ENCODE measurements around the gene GRM2.
A peak's percentile ranks its signal among the peaks of the same experiment; 100 is the strongest.

The GRM2 gene

GRCh38 chr3:51711352-51712037 lies 4.6 kb downstream of the GRM2 start:
- no peak overlapping the region for H3K27ac ChIP-seq
- peak; percentile 40 for DNase-seq (ENCODE audit: low spot score)
- TF ChIP-seq CTCF (IDR thresholded peaks at IDR 0.05): no peak
- H3K4me3 ChIP-seq: no peak overlapping the region

DNA sequence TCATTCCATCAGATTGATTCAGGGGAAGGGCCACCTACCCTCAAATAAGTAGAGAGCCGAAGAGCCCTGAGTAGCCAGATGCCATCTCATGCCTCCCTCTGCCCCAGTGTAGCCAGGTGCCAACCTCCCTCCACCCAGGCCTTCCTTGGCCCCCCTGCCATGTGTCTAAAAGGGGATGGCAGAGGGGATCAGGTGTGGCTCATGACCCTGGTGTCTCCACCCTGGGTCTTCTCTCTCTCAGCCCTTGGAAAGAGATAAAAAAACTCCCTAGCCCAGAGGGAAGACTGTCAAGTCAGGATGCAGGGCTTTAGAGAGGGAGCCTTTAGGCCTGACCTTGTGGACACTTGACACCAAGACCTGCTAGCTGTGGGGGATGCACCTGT lies 5.2 kb downstream of the GRM2 start:
- TF ChIP-seq CTCF (IDR thresholded peaks at IDR 0.05): no peak
- Histone ChIP-seq H3K4me3 (no peak overlapping the region), H3K27ac (no peak overlapping the region)
- DNase-seq (ENCODE audit: low spot score): peak; percentile 58

DNA sequence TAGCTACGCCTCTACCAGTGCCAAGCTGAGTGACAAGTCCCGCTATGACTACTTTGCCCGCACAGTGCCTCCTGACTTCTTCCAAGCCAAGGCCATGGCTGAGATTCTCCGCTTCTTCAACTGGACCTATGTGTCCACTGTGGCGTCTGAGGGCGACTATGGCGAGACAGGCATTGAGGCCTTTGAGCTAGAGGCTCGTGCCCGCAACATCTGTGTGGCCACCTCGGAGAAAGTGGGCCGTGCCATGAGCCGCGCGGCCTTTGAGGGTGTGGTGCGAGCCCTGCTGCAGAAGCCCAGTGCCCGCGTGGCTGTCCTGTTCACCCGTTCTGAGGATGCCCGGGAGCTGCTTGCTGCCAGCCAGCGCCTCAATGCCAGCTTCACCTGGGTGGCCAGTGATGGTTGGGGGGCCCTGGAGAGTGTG lies 5.7 kb downstream of the GRM2 start:
- H3K27ac ChIP-seq: no peak overlapping the region
- DNase-seq (ENCODE audit: low spot score): peak; percentile 59

DNA sequence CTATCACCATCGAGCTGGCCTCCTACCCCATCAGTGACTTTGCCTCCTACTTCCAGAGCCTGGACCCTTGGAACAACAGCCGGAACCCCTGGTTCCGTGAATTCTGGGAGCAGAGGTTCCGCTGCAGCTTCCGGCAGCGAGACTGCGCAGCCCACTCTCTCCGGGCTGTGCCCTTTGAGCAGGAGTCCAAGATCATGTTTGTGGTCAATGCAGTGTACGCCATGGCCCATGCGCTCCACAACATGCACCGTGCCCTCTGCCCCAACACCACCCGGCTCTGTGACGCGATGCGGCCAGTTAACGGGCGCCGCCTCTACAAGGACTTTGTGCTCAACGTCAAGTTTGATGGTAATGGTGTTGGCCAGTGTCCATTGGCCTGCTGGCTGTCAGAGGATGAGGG lies 6.1 kb downstream of the GRM2 start:
- no peak overlapping the region for H3K4me3 ChIP-seq
- TF ChIP-seq CTCF (IDR thresholded peaks at IDR 0.05): no peak
- peak; percentile 50 for DNase-seq (ENCODE audit: low spot score)
- no peak overlapping the region for H3K27ac ChIP-seq

More for the DNA sequence above, 5.7 kb downstream of the GRM2 start:
- H3K4me3 ChIP-seq: no peak overlapping the region
- TF ChIP-seq CTCF (IDR thresholded peaks at IDR 0.05): no peak

- Histone ChIP-seq H3K4me3 (no peak overlapping the region), H3K27ac (no peak overlapping the region)
- DNase-seq (ENCODE audit: low spot score): no peak
- TF ChIP-seq CTCF (IDR thresholded peaks at IDR 0.05): no peak
Observed at GRCh38 chr3:51715231-51715976, 8.5 kb downstream of the GRM2 start.

- no peak for DNase-seq (ENCODE audit: low spot score)
- Histone ChIP-seq H3K4me3 (no peak overlapping the region), H3K27ac (no peak overlapping the region)
- no peak for TF ChIP-seq CTCF (IDR thresholded peaks at IDR 0.05)
Observed at GRCh38 chr3:51715977-51716294, 9.1 kb downstream of the GRM2 start.

- TF ChIP-seq CTCF (IDR thresholded peaks at IDR 0.05): no peak
- no peak for DNase-seq (ENCODE audit: low spot score)
- Histone ChIP-seq H3K4me3 (no peak overlapping the region), H3K27ac (no peak overlapping the region)
Observed at GRCh38 chr3:51716805-51717204, 9.9 kb downstream of the GRM2 start.
